ENCODE measurements around the gene EFNA5.

Gene EFNA5

GRCh38 chr5:107602896-107603295, 67.8 kb downstream of the EFNA5 start:
- DNase-seq: no peak

GRCh38 chr5:107601076-107601475, 69.7 kb downstream of the EFNA5 start:
- DNase-seq: no peak

GRCh38 chr5:107598958-107599357, 71.8 kb downstream of the EFNA5 start:
- DNase-seq: no peak

GRCh38 chr5:107597803-107598202, 72.9 kb downstream of the EFNA5 start:
- DNase-seq: no peak

DNA sequence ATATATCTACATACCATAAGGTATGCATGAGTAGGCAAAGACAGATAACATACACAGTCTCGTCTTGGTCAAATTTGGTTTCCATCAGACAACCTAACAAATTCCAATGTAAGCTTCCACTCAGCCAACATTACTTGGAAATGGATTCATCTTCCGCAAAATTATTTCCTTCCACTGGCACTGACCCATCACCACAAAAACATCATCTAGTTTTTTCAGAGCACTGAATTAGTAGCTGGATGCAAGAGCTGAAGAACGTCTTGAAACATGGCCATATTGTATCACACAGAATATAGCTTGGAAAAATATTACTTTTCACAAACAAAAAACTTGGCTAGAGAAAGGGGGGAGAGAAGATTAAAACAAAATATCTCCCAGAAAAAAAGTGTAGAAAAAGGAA, 73.5 kb downstream of the EFNA5 start:
- no peak for DNase-seq

DNA sequence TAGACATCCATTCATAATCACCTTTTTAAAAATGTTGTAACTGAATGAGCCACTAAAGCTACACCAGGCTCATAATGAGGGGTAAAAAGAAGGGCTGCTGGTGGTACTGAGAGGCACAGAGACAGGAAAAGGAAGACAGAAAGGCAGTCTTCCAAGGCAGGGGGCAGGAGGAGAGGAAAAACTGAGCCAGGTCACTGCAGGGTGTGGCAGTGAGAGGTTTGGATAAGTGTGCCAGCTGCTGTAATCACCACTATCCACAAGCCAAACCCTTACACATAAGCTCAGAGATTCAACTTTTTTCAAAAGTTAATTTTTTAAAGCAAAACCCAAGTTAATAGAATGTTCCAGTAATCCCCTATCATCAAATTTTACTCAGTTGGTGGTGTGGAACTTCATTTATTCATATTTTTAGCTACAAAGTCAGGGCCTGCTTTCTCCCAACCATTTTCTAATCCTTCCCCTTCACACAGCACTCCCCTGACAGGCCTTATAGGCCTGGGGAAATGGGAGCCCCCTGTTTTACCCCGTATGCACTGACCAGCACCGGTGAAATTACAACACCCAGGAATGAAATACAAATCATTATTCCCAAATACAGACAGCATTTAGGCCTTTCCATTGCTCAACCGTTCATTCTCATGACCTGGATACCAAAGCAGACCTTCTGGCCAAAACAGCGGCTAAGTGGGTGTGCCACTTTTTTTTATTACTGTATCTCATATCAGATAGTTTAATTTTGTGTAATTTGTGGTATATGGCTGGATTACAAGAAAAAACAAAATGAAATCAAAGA, 76.3 kb downstream of the EFNA5 start:
- no peak for DNase-seq

GRCh38 chr5:107593009-107593408, 77.7 kb downstream of the EFNA5 start:
- no peak for DNase-seq

- DNase-seq: no peak
Measured at GRCh38 chr5:107592515-107592914, 78.2 kb downstream of the EFNA5 start.

- DNase-seq: no peak
Measured at GRCh38 chr5:107590686-107591085, 80.1 kb downstream of the EFNA5 start.

DNA sequence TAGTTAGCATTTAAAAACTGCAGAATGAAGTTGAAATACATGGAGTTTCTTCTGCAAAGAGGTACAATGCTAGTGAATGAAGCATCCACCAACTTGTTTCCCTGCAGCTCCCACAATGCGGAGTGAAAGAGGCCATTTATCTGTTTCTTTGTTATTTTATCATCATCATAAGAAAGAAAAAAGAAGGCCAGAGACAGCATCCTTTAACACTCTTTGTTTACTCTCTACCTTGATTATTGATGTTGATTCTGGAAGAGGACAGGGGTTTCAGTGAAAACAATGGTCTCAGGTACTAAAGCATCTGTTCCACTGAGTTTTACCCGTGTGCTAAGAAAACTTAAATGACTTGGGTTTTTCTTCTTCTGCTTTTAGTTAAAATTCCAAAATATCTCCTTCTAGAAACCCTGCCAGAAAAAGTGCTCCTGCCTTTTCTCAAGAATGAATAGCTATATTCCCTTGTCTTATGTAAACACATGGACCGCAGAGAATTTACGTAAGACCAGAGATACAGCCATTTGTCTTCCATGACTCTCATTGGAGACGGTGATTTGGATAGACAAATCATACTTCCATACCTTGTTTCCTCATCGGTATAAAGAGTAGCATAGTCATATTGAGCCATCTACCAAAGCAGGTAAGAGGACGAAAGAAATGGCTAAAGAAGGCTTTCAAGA, 81.1 kb downstream of the EFNA5 start:
- no peak for DNase-seq

GRCh38 chr5:107582625-107583024, 88.1 kb downstream of the EFNA5 start:
- DNase-seq: no peak

DNA sequence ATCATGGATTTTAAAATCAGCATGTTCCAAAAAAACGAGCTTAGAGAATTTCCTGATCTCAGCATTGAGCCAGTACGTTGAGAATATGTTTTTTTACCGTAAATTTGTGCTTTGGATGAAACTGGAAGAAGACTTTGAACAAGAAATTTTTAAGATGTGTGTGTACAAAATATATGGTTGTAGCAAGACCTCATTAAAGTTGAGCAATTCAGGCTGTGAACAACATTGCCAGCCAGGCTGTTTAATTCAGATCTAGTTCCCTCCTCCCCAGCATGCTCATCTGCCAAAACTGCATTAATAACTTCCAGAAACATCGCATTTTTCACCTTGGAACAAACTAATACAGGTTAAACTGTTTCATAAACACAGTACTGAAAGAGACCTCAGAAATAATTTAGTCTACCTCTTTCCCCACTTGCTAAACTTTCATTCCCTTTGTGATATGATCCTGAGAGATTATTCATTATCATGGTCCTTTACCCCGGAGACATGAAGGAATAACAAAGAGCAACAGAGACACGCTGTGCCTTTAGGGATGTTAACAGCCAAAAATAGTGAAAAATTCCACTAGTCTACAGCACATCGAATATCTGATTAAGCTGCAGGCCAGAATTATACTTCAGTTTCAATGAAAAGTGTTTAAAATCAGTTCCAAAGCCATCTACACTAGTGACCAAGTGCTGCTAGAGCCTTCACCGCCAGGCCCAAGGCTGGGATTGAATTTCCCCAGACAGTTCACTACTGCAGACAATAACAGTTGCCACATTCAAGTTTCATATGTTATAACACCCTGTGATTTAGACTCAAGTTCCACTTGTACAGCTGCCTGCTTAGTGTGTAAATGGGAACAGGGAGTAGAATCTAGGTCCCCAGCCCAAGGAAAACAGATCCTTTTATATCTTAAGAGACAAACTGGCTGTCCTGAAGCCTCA, 89.6 kb downstream of the EFNA5 start:
- DNase-seq: no peak

DNA sequence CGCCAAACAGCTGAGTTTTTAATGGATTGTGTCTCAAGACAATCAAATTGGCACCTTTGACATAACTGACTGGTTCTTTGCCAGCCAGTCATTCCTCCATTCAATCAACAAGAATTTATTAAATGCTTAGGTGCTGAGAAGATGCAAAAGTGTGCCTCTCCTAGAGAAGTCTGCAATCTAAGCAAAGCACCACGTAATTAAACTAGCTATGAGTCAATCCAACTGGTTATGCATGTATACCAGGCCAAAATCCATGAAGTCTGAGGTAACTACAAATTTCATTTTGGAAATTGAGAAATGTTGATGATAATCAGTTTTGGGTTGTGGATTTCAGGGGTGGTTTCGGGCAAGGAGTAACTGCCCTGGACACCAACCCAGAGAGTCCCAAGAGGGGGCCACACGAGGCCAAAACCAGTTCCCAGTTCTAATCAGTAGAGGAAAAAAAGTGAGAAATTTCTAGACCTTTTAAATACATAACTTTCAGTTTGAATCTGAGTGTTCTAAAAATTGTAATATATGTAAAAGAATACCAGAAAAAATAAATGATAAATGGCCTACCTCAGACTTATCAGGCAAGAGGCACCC, 92.6 kb downstream of the EFNA5 start:
- no peak for DNase-seq

DNA sequence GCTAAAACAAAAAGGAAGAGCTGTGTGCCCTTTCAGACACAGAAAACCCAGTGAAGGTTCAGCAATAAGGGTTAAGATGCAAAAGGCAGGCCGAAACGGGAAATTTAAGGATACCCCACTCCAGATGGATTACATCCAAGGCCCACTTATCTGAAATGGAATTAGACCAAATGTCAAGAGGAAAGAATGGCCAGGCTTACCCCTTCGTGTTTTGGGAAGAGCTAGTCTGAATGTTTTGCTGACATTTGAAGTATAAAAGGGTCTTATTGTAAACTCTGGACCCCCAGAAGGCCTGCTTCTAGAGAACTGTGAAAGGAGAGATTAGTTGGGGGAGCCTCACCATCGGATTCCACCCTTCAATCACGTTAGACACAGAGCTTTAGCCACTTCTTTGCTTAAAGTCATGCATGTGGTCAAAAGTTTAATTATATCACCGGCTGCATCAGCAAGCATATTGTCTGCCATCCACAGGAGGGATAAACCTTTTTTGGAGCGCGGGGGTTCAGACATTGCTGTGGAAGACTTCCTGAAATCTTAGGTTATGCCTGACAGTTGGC, 93.3 kb downstream of the EFNA5 start:
- no peak for DNase-seq

GRCh38 chr5:107576736-107577393, 93.9 kb downstream of the EFNA5 start:
- DNase-seq: peak in 1 of 3 experiments; percentile 24

- DNase-seq: no peak
Measured at GRCh38 chr5:107576155-107576554, 94.6 kb downstream of the EFNA5 start.

DNA sequence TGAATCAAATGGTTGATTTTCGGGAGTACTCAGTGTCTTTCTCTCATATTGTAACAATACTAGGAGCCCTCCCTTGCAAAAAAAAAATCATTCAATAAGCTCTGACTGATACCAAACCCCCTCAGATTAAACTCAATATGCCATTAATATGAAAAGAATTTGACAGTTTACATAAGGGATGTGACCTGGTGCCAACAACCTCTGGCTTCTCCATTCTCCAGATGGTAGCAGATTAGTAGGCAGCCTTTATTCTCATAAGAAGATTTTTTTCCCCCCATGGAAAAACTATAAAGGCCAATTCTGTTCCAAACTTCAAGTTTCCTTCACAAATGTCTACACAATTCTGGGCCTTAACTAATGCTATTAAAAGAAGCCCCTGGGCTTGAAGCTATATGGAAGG, 96.5 kb downstream of the EFNA5 start:
- DNase-seq: no peak

DNA sequence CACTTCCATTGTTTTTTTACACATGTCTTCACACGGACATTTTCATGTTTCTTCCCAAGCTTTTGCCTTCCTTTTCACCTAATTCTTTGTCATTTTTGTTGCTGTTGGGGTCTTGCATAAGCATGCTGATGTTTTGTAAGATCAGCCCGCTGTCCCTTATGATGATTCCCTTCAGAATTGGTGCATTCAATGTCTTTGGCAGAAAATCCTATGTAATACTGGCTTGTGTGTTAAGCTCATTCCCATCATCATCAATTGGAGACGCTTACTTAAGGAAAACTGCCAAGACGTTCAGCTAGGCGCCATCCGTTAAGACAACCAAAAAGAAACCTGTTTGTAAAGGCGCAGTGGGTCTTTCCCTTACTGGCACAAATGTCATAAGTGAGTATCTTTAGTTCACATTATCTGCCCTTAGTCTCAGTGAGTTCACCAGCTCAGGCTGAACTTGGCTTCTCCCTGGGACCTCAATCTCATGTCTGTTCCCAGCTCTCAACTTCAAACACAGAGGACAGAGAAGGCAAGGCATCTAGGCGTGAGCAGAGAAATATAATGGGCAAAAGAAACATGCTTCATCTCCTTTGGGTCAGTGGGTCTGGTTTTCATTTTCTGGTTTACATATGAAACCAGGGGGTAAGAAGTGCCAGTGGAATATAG, 97.9 kb downstream of the EFNA5 start:
- no peak for DNase-seq

GRCh38 chr5:107571621-107572536, 98.9 kb downstream of the EFNA5 start:
- DNase-seq: peak in 2 of 3 experiments; percentile 13 to 96

GRCh38 chr5:107570805-107571531, 99.8 kb downstream of the EFNA5 start:
- peak in 1 of 3 experiments; percentile 21 for DNase-seq
